ENCODE data around the gene RAB13.
A peak's percentile ranks its signal among the peaks of the same experiment; 100 is the strongest.

RAB13 gene

DNA sequence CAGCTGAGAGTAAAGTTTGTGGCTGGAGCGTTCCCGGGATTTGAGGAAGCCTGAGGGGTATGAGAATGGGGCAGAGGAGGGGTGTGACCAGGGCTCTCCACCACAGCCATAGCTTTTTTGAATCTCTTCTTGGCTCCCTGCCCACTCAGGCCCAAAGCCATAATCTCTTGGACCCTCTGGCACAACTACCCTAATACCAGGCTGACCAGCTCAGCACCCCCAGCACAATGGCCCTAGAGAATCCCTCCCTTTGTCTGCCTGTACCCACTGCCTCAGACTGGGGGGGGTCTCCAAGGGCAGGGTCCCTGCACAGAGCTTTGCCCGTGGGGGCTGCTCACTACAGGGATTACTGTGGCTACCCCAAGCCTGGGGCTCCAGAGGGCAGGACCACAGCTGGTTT, 47.1 kb downstream of the RAB13 start:
- no peaks in the 10 kb centered on the region for H3K27me3 ChIP-seq
- TF ChIP-seq, protein P1, sequence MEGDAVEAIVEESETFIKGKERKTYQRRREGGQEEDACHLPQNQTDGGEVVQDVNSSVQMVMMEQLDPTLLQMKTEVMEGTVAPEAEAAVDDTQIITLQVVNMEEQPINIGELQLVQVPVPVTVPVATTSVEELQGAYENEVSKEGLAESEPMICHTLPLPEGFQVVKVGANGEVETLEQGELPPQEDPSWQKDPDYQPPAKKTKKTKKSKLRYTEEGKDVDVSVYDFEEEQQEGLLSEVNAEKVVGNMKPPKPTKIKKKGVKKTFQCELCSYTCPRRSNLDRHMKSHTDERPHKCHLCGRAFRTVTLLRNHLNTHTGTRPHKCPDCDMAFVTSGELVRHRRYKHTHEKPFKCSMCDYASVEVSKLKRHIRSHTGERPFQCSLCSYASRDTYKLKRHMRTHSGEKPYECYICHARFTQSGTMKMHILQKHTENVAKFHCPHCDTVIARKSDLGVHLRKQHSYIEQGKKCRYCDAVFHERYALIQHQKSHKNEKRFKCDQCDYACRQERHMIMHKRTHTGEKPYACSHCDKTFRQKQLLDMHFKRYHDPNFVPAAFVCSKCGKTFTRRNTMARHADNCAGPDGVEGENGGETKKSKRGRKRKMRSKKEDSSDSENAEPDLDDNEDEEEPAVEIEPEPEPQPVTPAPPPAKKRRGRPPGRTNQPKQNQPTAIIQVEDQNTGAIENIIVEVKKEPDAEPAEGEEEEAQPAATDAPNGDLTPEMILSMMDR (IDR thresholded peaks at IDR 0.05) = no peak
- H3K9me3 ChIP-seq = no peaks in the 10 kb centered on the region
- peaks cover 14 to 19% of the 10 kb centered on the region in 2 experiments for H3K4me1 ChIP-seq (ENCODE audit: control insufficient read depth in 1 of 2, insufficient read depth in 1 of 2, low read depth in 1 of 2, low read length in 1 of 2)
- no peak overlapping the region for H3K4me3 ChIP-seq (ENCODE audit: low read depth in 1 of 2, low read length in 1 of 2)
- peak overlapping the region; percentile 43 for H3K27ac ChIP-seq
- peaks cover 93% of the 10 kb centered on the region for H3K36me3 ChIP-seq

- H3K9me3 ChIP-seq = no peaks in the 10 kb centered on the region
- H3K36me3 ChIP-seq = peaks cover 100% of the 10 kb centered on the region
- H3K27me3 ChIP-seq = no peaks in the 10 kb centered on the region
- H3K4me1 ChIP-seq (ENCODE audit: control insufficient read depth in 1 of 2, insufficient read depth in 1 of 2, low read depth in 1 of 2, low read length in 1 of 2) = peaks cover 0 to 4% of the 10 kb centered on the region in 2 experiments
- TF ChIP-seq, protein P1 (IDR thresholded peaks at IDR 0.05) = no peak
- H3K27ac ChIP-seq = no peak overlapping the region
- H3K4me3 ChIP-seq (ENCODE audit: low read depth in 1 of 2, low read length in 1 of 2) = no peak overlapping the region
Observed at GRCh38 chr1:153937331-153937730, 48.8 kb downstream of the RAB13 start.

DNA sequence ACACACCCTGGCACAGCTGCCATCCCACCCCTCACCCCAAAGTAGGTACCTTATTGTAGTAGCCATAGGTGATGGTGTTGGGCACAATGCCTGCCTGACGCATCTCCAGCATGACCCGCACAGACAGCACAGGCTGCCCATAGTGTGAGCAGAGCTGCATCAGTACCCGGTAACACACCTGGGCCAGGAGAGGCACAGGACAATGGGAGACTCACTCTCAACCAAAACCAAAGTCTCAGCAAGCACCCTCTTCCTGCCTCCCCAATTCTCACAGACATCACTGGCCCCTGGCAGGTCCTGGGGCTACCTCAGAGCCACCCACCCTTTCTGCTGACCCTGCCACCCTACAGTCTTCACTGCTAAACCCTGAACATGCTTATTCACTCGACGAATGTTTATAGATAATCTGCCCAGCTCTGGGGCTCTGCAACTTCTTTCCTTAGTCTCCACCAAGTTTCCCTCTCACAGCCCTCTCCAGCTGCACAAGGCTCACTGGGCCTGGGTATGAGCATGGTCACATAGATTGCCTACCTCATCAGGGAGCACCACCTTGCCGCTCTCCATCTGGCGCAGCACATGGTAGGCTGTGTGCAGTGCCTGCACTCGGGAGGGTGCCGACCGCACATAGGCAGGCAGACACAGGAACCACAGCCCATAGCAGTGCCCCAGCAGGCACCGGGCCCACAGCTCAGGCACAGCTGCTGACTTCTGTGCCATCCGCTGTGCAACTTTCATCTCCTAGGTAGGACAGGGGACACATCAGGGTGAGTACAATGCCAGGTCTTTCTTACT, 49.9 kb downstream of the RAB13 start:
- Histone ChIP-seq H3K27me3 (no peaks in the 10 kb centered on the region), H3K9me3 (no peaks in the 10 kb centered on the region), H3K36me3 (peaks cover 99% of the 10 kb centered on the region), H3K4me1 (ENCODE audit: control insufficient read depth in 1 of 2, insufficient read depth in 1 of 2, low read depth in 1 of 2, low read length in 1 of 2) (no peaks in the 10 kb centered on the region), H3K4me3 (ENCODE audit: low read depth in 1 of 2, low read length in 1 of 2) (no peak overlapping the region), H3K27ac (no peak overlapping the region)
- TF ChIP-seq, protein P1 (IDR thresholded peaks at IDR 0.05) = no peak

- Histone ChIP-seq H3K36me3 (peaks cover 99% of the 10 kb centered on the region), H3K27me3 (no peaks in the 10 kb centered on the region), H3K4me3 (ENCODE audit: low read depth in 1 of 2, low read length in 1 of 2) (no peak overlapping the region), H3K9me3 (no peaks in the 10 kb centered on the region), H3K27ac (peak overlapping the region; percentile 6), H3K4me1 (ENCODE audit: control insufficient read depth in 1 of 2, insufficient read depth in 1 of 2, low read depth in 1 of 2, low read length in 1 of 2) (no peaks in the 10 kb centered on the region)
- TF ChIP-seq, protein P1 (IDR thresholded peaks at IDR 0.05) = no peak
Observed at GRCh38 chr1:153934746-153935145, 51.4 kb downstream of the RAB13 start.

GRCh38 chr1:153933955-153934354, 52.2 kb downstream of the RAB13 start:
- TF ChIP-seq, protein P1 (IDR thresholded peaks at IDR 0.05) = no peak
- peaks cover 99% of the 10 kb centered on the region for H3K36me3 ChIP-seq
- H3K4me1 ChIP-seq (ENCODE audit: control insufficient read depth in 1 of 2, insufficient read depth in 1 of 2, low read depth in 1 of 2, low read length in 1 of 2) = no peaks in the 10 kb centered on the region
- no peak overlapping the region for H3K4me3 ChIP-seq (ENCODE audit: low read depth in 1 of 2, low read length in 1 of 2)
- no peaks in the 10 kb centered on the region for H3K27me3 ChIP-seq
- no peaks in the 10 kb centered on the region for H3K9me3 ChIP-seq
- peak overlapping the region; percentile 23 for H3K27ac ChIP-seq
